ENCODE results near the gene RPF1. TPM values are rescaled to one million over a fixed set of nuclear protein-coding genes. Genes with fewer than 3 reads are reported as not detected.

Gene RPF1
- total RNA-seq, 1 donor from 2014 or later: 42.6 TPM

GRCh38 chr1:84509029-84509428 lies 30.0 kb downstream of the RPF1 start:
- no peak for DNase-seq (ENCODE audit: low spot score, unreplicated experiment)
- Mint-ChIP-seq H3K27me3 (no peaks in the 10 kb centered on the region), H3K36me3 (ENCODE audit: insufficient read depth) (peaks cover 16% of the 10 kb centered on the region), H3K9me3 (ENCODE audit: low read depth) (peaks cover 19% of the 10 kb centered on the region), H3K27ac (no peak overlapping the region), H3K4me3 (ENCODE audit: low read depth) (no peak overlapping the region), H3K4me1 (ENCODE audit: low read depth) (peaks cover 7% of the 10 kb centered on the region)
- TF ChIP-seq CTCF (IDR thresholded peaks at IDR 0.05; ENCODE audit: unreplicated experiment): no peak

- DNase-seq (ENCODE audit: low spot score, unreplicated experiment): no peak
- peaks cover 16% of the 10 kb centered on the region for H3K36me3 Mint-ChIP-seq (ENCODE audit: insufficient read depth)
- H3K4me3 Mint-ChIP-seq (ENCODE audit: low read depth): no peak overlapping the region
- TF ChIP-seq CTCF (IDR thresholded peaks at IDR 0.05; ENCODE audit: unreplicated experiment): no peak
- no peaks in the 10 kb centered on the region for H3K27me3 Mint-ChIP-seq
- H3K4me1 Mint-ChIP-seq (ENCODE audit: low read depth): no peaks in the 10 kb centered on the region
- H3K9me3 Mint-ChIP-seq (ENCODE audit: low read depth): peaks cover 19% of the 10 kb centered on the region
- no peak overlapping the region for H3K27ac Mint-ChIP-seq
Measured at GRCh38 chr1:84510165-84510564, 31.1 kb downstream of the RPF1 start.

- Mint-ChIP-seq H3K27ac (no peak overlapping the region), H3K4me1 (ENCODE audit: low read depth) (no peaks in the 10 kb centered on the region), H3K27me3 (no peaks in the 10 kb centered on the region), H3K36me3 (ENCODE audit: insufficient read depth) (peaks cover 16% of the 10 kb centered on the region), H3K4me3 (ENCODE audit: low read depth) (no peak overlapping the region), H3K9me3 (ENCODE audit: low read depth) (peaks cover 19% of the 10 kb centered on the region)
- no peak for TF ChIP-seq CTCF (IDR thresholded peaks at IDR 0.05; ENCODE audit: unreplicated experiment)
- DNase-seq (ENCODE audit: low spot score, unreplicated experiment): no peak
Measured at GRCh38 chr1:84510668-84511067, 31.6 kb downstream of the RPF1 start.

DNA sequence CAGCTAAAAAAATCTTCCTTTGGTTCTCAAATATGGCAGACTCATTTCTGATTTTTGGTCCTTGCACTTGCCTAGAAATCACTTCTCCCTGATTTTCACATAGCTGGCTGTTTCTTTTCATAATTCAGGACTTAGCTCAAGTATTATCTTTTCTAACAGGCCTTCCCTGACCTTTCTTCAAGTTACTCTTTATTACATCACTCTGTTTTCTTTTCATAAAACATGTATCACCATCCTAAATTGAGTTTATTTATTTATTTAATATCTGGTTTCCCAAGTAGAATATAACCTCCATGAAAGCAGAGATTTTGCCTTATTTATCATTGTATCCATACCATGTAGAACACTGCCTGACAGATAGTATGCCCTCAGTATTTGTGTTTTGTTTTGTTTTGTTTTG lies 45.5 kb downstream of the RPF1 start:
- H3K36me3 Mint-ChIP-seq (ENCODE audit: insufficient read depth): peaks cover 7% of the 10 kb centered on the region
- no peak for TF ChIP-seq CTCF (IDR thresholded peaks at IDR 0.05; ENCODE audit: unreplicated experiment)
- H3K27me3 Mint-ChIP-seq: no peaks in the 10 kb centered on the region
- DNase-seq (ENCODE audit: low spot score, unreplicated experiment): no peak
- H3K4me3 Mint-ChIP-seq (ENCODE audit: low read depth): no peak overlapping the region
- H3K9me3 Mint-ChIP-seq (ENCODE audit: low read depth): peaks cover 9% of the 10 kb centered on the region
- H3K4me1 Mint-ChIP-seq (ENCODE audit: low read depth): no peaks in the 10 kb centered on the region
- H3K27ac Mint-ChIP-seq: no peak overlapping the region

DNA sequence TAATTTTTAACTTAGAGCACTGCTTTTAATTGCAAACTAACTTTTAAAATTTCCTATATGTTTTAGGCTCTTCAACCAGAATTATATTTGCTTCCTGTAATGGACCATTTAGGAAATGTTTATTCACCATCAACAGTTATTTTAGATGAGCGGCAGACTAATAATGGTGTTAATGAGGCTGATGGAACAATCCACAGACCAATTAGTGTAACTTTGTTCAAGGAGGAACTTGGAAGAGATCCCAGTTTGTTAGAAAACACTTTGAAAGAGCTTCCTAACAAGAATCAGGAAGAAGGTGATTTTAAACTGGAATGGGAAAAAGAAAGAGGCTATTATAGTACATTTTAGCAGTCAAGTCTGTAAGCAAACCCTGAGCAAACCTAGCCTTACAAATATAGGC lies 46.7 kb downstream of the RPF1 start:
- no peak for DNase-seq (ENCODE audit: low spot score, unreplicated experiment)
- no peak for TF ChIP-seq CTCF (IDR thresholded peaks at IDR 0.05; ENCODE audit: unreplicated experiment)
- H3K4me3 Mint-ChIP-seq (ENCODE audit: low read depth): no peak overlapping the region
- peaks cover 9% of the 10 kb centered on the region for H3K9me3 Mint-ChIP-seq (ENCODE audit: low read depth)
- H3K27me3 Mint-ChIP-seq: no peaks in the 10 kb centered on the region
- peaks cover 7% of the 10 kb centered on the region for H3K36me3 Mint-ChIP-seq (ENCODE audit: insufficient read depth)
- no peak overlapping the region for H3K27ac Mint-ChIP-seq
- no peaks in the 10 kb centered on the region for H3K4me1 Mint-ChIP-seq (ENCODE audit: low read depth)
